ENCODE data around the gene FBF1.
A peak's percentile ranks its signal among the peaks of the same experiment; 100 is the strongest.

FBF1 gene

GRCh38 chr17:75959051-75959838 is 18.4 kb upstream of the FBF1 start:
- no peak for DNase-seq (ENCODE audit: low spot score)

- DNase-seq (ENCODE audit: low spot score): peak; percentile 41
These were observed 10.2 kb upstream of the FBF1 start for GRCh38 chr17:75950855-75951554.

GRCh38 chr17:75950421-75950820 is 9.6 kb upstream of the FBF1 start:
- DNase-seq (ENCODE audit: low spot score): no peak

- no peak for DNase-seq (ENCODE audit: low spot score)
These were observed 4.4 kb upstream of the FBF1 start for GRCh38 chr17:75945211-75945610.

GRCh38 chr17:75943491-75943890 is 2.6 kb upstream of the FBF1 start:
- no peak for DNase-seq (ENCODE audit: low spot score)

GRCh38 chr17:75942473-75942872 is 1.6 kb upstream of the FBF1 start:
- DNase-seq (ENCODE audit: low spot score): no peak

- DNase-seq (ENCODE audit: low spot score): no peak
These were observed 589 bp upstream of the FBF1 start for GRCh38 chr17:75941442-75941819.

GRCh38 chr17:75937652-75938051 is 3.2 kb downstream of the FBF1 start:
- DNase-seq (ENCODE audit: low spot score): no peak

- DNase-seq (ENCODE audit: low spot score): no peak
These were observed 7.0 kb downstream of the FBF1 start for GRCh38 chr17:75933808-75934207.

GRCh38 chr17:75932852-75933251 is 8.0 kb downstream of the FBF1 start:
- DNase-seq (ENCODE audit: low spot score): no peak

- no peak for DNase-seq (ENCODE audit: low spot score)
These were observed 9.8 kb downstream of the FBF1 start for GRCh38 chr17:75931062-75931461.

- peak; percentile 51 for DNase-seq (ENCODE audit: low spot score)
These were observed 13.4 kb downstream of the FBF1 start for GRCh38 chr17:75927286-75927922.

- DNase-seq (ENCODE audit: low spot score): no peak
These were observed 14.4 kb downstream of the FBF1 start for GRCh38 chr17:75926456-75926855.

- no peak for DNase-seq (ENCODE audit: low spot score)
These were observed 14.9 kb downstream of the FBF1 start for GRCh38 chr17:75925912-75926311.

GRCh38 chr17:75925103-75925502 is 15.7 kb downstream of the FBF1 start:
- DNase-seq (ENCODE audit: low spot score): no peak

- no peak for DNase-seq (ENCODE audit: low spot score)
These were observed 17.6 kb downstream of the FBF1 start for GRCh38 chr17:75922963-75923874.

GRCh38 chr17:75922173-75922961 is 18.5 kb downstream of the FBF1 start:
- DNase-seq (ENCODE audit: low spot score): no peak

GRCh38 chr17:75921596-75921995 is 19.2 kb downstream of the FBF1 start:
- DNase-seq (ENCODE audit: low spot score): no peak

GRCh38 chr17:75920045-75920560 is 20.7 kb downstream of the FBF1 start:
- no peak for DNase-seq (ENCODE audit: low spot score)

GRCh38 chr17:75919611-75920010 is 21.2 kb downstream of the FBF1 start:
- DNase-seq (ENCODE audit: low spot score): no peak

- DNase-seq (ENCODE audit: low spot score): no peak
These were observed 22.9 kb downstream of the FBF1 start for GRCh38 chr17:75917917-75918445.
